Neural cell (in vitro differentiated cells): ENCODE measurements around the gene TOM1L1. TPM values are rescaled to one million over a fixed set of nuclear protein-coding genes. Genes with fewer than 3 reads are reported as not detected.

Experiments used
- H2AFZ ChIP-seq: fragments of 200-600, 300-800 bp; sonication (generic), shearing (Covaris generic); 2 replicates; pipeline ENCODE4 v1.6.0; 2014; ENCODE audit warnings: low read depth, mild to moderate bottlenecking, antibody characterized with exemption, low read length, moderate library complexity
- H3F3A ChIP-seq: fragments of 200-600 bp; shearing (Covaris generic); 2 replicates; pipeline ENCODE4 v1.6.1; 2016; ENCODE audit warnings: mild to moderate bottlenecking, moderate library complexity, mixed read lengths, antibody characterized with exemption, low read length; ENCODE audit not compliant: insufficient read depth, poor library complexity, severe bottlenecking
- H3K27ac ChIP-seq: fragments of 200-600, 300-800 bp; sonication (generic), shearing (Covaris generic); 2 replicates; pipeline ENCODE4 v1.5.1; 2014; ENCODE audit warnings: mild to moderate bottlenecking, low read length, moderate library complexity
- H3K27me3 ChIP-seq: fragments of 300-800, 200-600 bp; sonication (generic), shearing (Covaris generic); 2 replicates; pipeline ENCODE4 v1.6.0; 2014; ENCODE audit warnings: mild to moderate bottlenecking, low read depth, low read length, moderate library complexity; ENCODE audit not compliant: insufficient read depth
- H3K36me3 ChIP-seq: fragments of 300-800, 200-600 bp; sonication (generic), shearing (Covaris generic); 2 replicates; pipeline ENCODE4 v1.5.1; 2014; ENCODE audit warnings: mild to moderate bottlenecking, antibody characterized with exemption, low read length, moderate library complexity; ENCODE audit not compliant: insufficient read depth
- H3K4me2 ChIP-seq: fragments of 300-800, 200-600 bp; sonication (generic), shearing (Covaris generic); 2 replicates; pipeline ENCODE4 v1.6.0; 2014; ENCODE audit warnings: mild to moderate bottlenecking, low read length
- H3K4me3 ChIP-seq: fragments of 300-800, 200-600 bp; sonication (generic), shearing (Covaris generic); 2 replicates; pipeline ENCODE4 v1.5.1; 2014; ENCODE audit warnings: mild to moderate bottlenecking, low read length, moderate library complexity
- H3K79me2 ChIP-seq: fragments of 200-600 bp; shearing (Covaris generic); replicated peaks from 2 replicates; pipeline ENCODE4 v1.6.0; 2014; ENCODE audit warnings: mild to moderate bottlenecking, low read length, moderate library complexity; ENCODE audit not compliant: insufficient read depth
- H3K9ac ChIP-seq: fragments of 300-800, 200-600 bp; sonication (generic), shearing (Covaris generic); 2 replicates; pipeline ENCODE4 v1.6.1; 2016; ENCODE audit warnings: mild to moderate bottlenecking, low read length, mixed read lengths
- H3K9me2 ChIP-seq: fragments of 200-600 bp; shearing (Covaris generic); 2 replicates; pipeline ENCODE4 v1.6.1; 2016; ENCODE audit warnings: mild to moderate bottlenecking, low read length, mixed read lengths; ENCODE audit not compliant: insufficient read depth
- H3K9me3 ChIP-seq: fragments of 200-600, 300-800 bp; sonication (generic), shearing (Covaris generic); 2 replicates; pipeline ENCODE4 v1.6.1; 2016; ENCODE audit warnings: mild to moderate bottlenecking, mixed run types, low read length, moderate library complexity, mixed read lengths
- H4K20me1 ChIP-seq: fragments of 200-600 bp; shearing (Covaris generic); 2 replicates; pipeline ENCODE4 v1.6.1; 2016; ENCODE audit warnings: mild to moderate bottlenecking, mixed run types; ENCODE audit not compliant: insufficient read depth
- CTCF ChIP-seq: fragments of 450-650 bp; IDR thresholded peaks from 2 replicates; pipeline ENCODE4 v1.5.1; 2014; ENCODE audit warnings: antibody characterized with exemption, mild to moderate bottlenecking, moderate library complexity; ENCODE audit not compliant: poor library complexity, severe bottlenecking
- EP300 ChIP-seq: fragments of 450-650 bp; conservative IDR thresholded peaks from 2 replicates; pipeline ENCODE4 v1.6.1; 2014; ENCODE audit warnings: antibody characterized with exemption, mild to moderate bottlenecking, moderate library complexity; ENCODE audit not compliant: poor library complexity, severe bottlenecking
- EZH2 ChIP-seq: fragments of 200-600, 300-800 bp; shearing (Covaris generic), sonication (generic); IDR thresholded peaks from 2 replicates; pipeline ENCODE4 v1.6.1; 2014; ENCODE audit warnings: antibody characterized with exemption, low read length, borderline replicate concordance, mild to moderate bottlenecking; ENCODE audit not compliant: insufficient read depth, poor library complexity, severe bottlenecking
- MXI1 ChIP-seq: fragments of 450-650 bp; conservative IDR thresholded peaks from 2 replicates; pipeline ENCODE4 v1.6.1; 2014; ENCODE audit warnings: antibody characterized with exemption, mild to moderate bottlenecking; ENCODE audit not compliant: poor library complexity, severe bottlenecking
- POLR2AphosphoS5 ChIP-seq: IDR thresholded peaks from 2 replicates; pipeline ENCODE4 v1.6.1; 2012
- RAD21 ChIP-seq: fragments of 450-650 bp; conservative IDR thresholded peaks from 2 replicates; pipeline ENCODE4 v1.6.1; 2014; ENCODE audit warnings: antibody characterized with exemption, mild to moderate bottlenecking, moderate library complexity
- REST ChIP-seq: IDR thresholded peaks from 2 replicates; pipeline ENCODE4 v1.6.1; 2012; ENCODE audit warnings: borderline replicate concordance
- SMC3 ChIP-seq: fragments of 450-650 bp; conservative IDR thresholded peaks from 2 replicates; pipeline ENCODE4 v1.6.1; 2014; ENCODE audit warnings: antibody characterized with exemption, mild to moderate bottlenecking, moderate library complexity; ENCODE audit not compliant: poor library complexity
- TAF1 ChIP-seq: IDR thresholded peaks from 2 replicates; pipeline ENCODE4 v1.6.1; 2012; ENCODE audit warnings: low read depth
- polyA plus RNA-seq: library from polyadenylated mRNA; depleted of rRNA; stranded (reverse); fragments of >200 nt; gene quantifications from 2 replicates; pipeline ENCODE4 v1.2.3, GENCODE V29; 2014

TOM1L1 gene
- polyA plus RNA-seq, 1 donor from 2014 or later = 13.6 TPM

DNA sequence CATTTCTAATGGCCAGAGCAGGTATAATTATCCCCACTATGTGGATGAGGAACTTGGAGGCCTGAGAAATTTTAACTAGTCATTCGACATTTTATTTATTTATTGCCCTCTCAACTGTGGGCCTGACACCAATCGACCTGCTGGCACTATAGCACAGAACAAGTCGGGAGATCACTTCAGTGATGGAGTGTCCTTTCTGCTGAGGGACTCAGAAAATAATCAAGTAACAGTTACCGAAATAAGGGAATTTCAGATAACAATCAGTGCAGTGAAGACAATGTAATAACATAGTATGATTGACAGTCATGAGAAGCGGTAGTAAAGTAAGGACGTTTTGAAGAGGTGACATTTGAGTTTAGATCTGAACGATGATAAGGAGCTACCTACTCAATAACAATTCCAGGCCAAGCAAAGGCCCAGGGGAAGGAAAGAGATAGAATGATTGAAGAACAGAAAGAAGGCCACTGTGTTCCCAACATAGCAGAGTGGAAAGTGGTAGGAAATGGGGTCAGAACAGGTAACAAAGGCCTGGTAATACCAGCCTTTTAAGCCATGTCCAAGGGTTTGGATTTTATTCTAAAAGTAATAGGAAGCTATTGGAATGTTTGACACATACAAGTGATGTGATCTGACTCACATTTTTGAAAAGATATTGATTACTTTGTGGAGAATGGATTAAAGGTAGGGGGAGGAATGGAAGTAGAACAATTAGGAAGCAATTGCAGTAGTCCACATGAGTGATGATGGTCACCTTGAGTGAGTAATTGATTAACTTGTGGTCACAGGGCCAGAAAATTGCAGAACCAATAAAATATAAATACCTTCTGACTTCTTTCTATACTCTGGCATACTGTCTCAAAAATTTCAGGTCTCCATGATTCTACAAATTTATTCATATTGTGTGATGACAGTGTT, 69.3 kb downstream of the TOM1L1 start:
- Histone ChIP-seq H4K20me1 (no peaks in the 10 kb centered on the region), H3K79me2 (peaks cover 64% of the 10 kb centered on the region), H3K4me2 (peak overlapping the region; percentile 94), H3K27ac (peak overlapping the region; percentile 92), H3K9me3 (no peaks in the 10 kb centered on the region), H3K36me3 (no peaks in the 10 kb centered on the region), H3K27me3 (no peaks in the 10 kb centered on the region), H3F3A (no peaks in the 10 kb centered on the region), H3K4me3 (peak overlapping the region; percentile 78), H3K9ac (peak overlapping the region; percentile 92), H2AFZ (peak overlapping the region; percentile 9), H3K9me2 (no peaks in the 10 kb centered on the region)
- no peak for TF ChIP-seq CTCF
- no peak for TF ChIP-seq EP300
- TF ChIP-seq TAF1 = no peak
- no peak for TF ChIP-seq POLR2AphosphoS5
- no peak for TF ChIP-seq EZH2
- TF ChIP-seq RAD21 = no peak
- TF ChIP-seq MXI1 = no peak
- TF ChIP-seq REST = no peak
- TF ChIP-seq SMC3 = no peak

DNA sequence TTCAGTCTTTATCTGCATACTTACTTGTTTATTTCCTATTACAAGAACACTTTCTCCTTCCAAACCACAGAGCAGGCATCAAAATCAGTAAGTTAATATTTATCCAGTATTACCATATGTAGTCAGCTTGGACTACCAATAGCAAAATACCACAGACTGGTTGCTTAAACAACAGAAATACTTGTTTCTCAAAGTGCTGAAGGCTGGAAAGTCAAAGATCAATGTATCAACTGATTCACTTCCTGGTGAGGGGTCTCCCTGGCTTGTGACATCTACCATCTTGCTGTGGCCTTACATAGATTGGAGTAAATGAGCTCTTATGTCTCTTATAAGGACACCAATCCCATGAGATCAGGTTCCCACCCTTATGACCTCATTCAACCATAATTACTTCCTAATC, 70.5 kb downstream of the TOM1L1 start:
- Histone ChIP-seq H3K79me2 (peaks cover 53% of the 10 kb centered on the region), H3K9ac (no peak overlapping the region), H3K9me2 (no peaks in the 10 kb centered on the region), H3K27me3 (no peaks in the 10 kb centered on the region), H3F3A (no peaks in the 10 kb centered on the region), H3K27ac (no peak overlapping the region), H3K9me3 (no peaks in the 10 kb centered on the region), H3K4me2 (peak overlapping the region; percentile 94), H3K36me3 (no peaks in the 10 kb centered on the region), H3K4me3 (peak overlapping the region; percentile 78), H2AFZ (no peak overlapping the region), H4K20me1 (no peaks in the 10 kb centered on the region)
- TF ChIP-seq SMC3 (no peak), EZH2 (no peak), POLR2AphosphoS5 (no peak)
